GM10266 (cell line): ENCODE data around the gene TNKS1BP1.

Experiments
- DNase-seq: peaks from one replicate; pipeline ENCODE4 v3.0.0; 2012; ENCODE audit errors: extremely low spot score
- CTCF ChIP-seq: IDR thresholded peaks from 2 replicates; pipeline ENCODE4 v1.5.1; 2012; ENCODE audit warnings: mild to moderate bottlenecking, low read depth; ENCODE audit not compliant: control insufficient read depth, insufficient read depth; ENCODE audit errors: missing control alignments

The TNKS1BP1 gene

GRCh38 chr11:57314221-57314973, 10.4 kb downstream of the TNKS1BP1 start:
- no peak for TF ChIP-seq CTCF
- DNase-seq: no peak

GRCh38 chr11:57313788-57314135, 11.0 kb downstream of the TNKS1BP1 start:
- no peak for TF ChIP-seq CTCF
- DNase-seq: no peak

GRCh38 chr11:57313071-57313787, 11.5 kb downstream of the TNKS1BP1 start:
- TF ChIP-seq CTCF: no peak
- no peak for DNase-seq

GRCh38 chr11:57312511-57313021, 12.2 kb downstream of the TNKS1BP1 start:
- DNase-seq: no peak

GRCh38 chr11:57311109-57311936, 13.4 kb downstream of the TNKS1BP1 start:
- DNase-seq: peak; percentile 91
- no peak for TF ChIP-seq CTCF

More at GRCh38 chr11:57312511-57313021, 12.2 kb downstream of the TNKS1BP1 start:
- TF ChIP-seq CTCF: no peak

- no peak for TF ChIP-seq CTCF
- no peak for DNase-seq
Measured at GRCh38 chr11:57310630-57311086, 14.1 kb downstream of the TNKS1BP1 start.
